Tongue (tissue), 2 donors: Measurements from ENCODE around the gene CHCHD6. TPM values are rescaled to one million over a fixed set of nuclear protein-coding genes. Genes with fewer than 3 reads are reported as not detected.
A peak's percentile ranks its signal among the peaks of the same experiment; 100 is the strongest.

Experiments used
- DNase-seq: peaks from one replicate; pipeline ENCODE4 v3.0.0-alpha.2; 2015
- total RNA-seq: library from RNA; depleted of rRNA; stranded (reverse); fragments of >200 nt; gene quantifications from one replicate; pipeline ENCODE4 v1.2.3, GENCODE V29; 2014

CHCHD6 gene
- total RNA-seq, 1 donor from 2014 or later: 4.8 TPM

GRCh38 chr3:126743350-126743749, 39.3 kb downstream of the CHCHD6 start:
- DNase-seq: no peak

- no peak for DNase-seq
Measured at GRCh38 chr3:126743781-126744180, 39.7 kb downstream of the CHCHD6 start.

GRCh38 chr3:126745760-126746394, 41.8 kb downstream of the CHCHD6 start:
- no peak for DNase-seq

GRCh38 chr3:126746395-126747177, 42.5 kb downstream of the CHCHD6 start:
- DNase-seq: peak; percentile 37

- DNase-seq: no peak
Measured at GRCh38 chr3:126747768-126748167, 43.7 kb downstream of the CHCHD6 start.

GRCh38 chr3:126748701-126749546, 44.9 kb downstream of the CHCHD6 start:
- DNase-seq: no peak

GRCh38 chr3:126749547-126749875, 45.5 kb downstream of the CHCHD6 start:
- DNase-seq: no peak

- DNase-seq: no peak
Measured at GRCh38 chr3:126749931-126750755, 46.1 kb downstream of the CHCHD6 start.

- DNase-seq: peak; percentile 11
Measured at GRCh38 chr3:126750756-126751121, 46.7 kb downstream of the CHCHD6 start.

GRCh38 chr3:126751611-126752302, 47.7 kb downstream of the CHCHD6 start:
- no peak for DNase-seq

GRCh38 chr3:126752303-126753190, 48.5 kb downstream of the CHCHD6 start:
- DNase-seq: peak; percentile 92

GRCh38 chr3:126753191-126754160, 49.4 kb downstream of the CHCHD6 start:
- peak; percentile 64 for DNase-seq

GRCh38 chr3:126755866-126756265, 51.8 kb downstream of the CHCHD6 start:
- DNase-seq: no peak

- no peak for DNase-seq
Measured at GRCh38 chr3:126758026-126758425, 54.0 kb downstream of the CHCHD6 start.

- DNase-seq: no peak
Measured at GRCh38 chr3:126758882-126759281, 54.8 kb downstream of the CHCHD6 start.

GRCh38 chr3:126760541-126760940, 56.5 kb downstream of the CHCHD6 start:
- no peak for DNase-seq

GRCh38 chr3:126763035-126763434, 59.0 kb downstream of the CHCHD6 start:
- no peak for DNase-seq

- no peak for DNase-seq
Measured at GRCh38 chr3:126765187-126766069, 61.4 kb downstream of the CHCHD6 start.
